ENCODE results near the gene TCEA2. TPM values are rescaled to one million over a fixed set of nuclear protein-coding genes. Genes with fewer than 3 reads are reported as not detected.

Gene TCEA2
- total and polyA plus RNA-seq, 2 of the 13 experiments (the other 11 are each of a cell fraction or from before 2014, with no cell fraction given): 28.1 to 33.7 TPM

GRCh38 chr20:64082820-64083377 is 19.9 kb downstream of the TCEA2 start:
- DNase-seq (ENCODE audit: low spot score) (no peak), ATAC-seq (no peak), FAIRE-seq (no peak)
- TF ChIP-seq ELF3 (CRISPR knock-in tag; IDR thresholded peaks at IDR 0.05) (0 out of 2 replicates have a peak, but pooled peaks have one; percentile 3), XBP1 (CRISPR knock-in tag; IDR thresholded peaks at IDR 0.05) (no peak), FUBP1 (CRISPR knock-in tag; IDR thresholded peaks at IDR 0.05; ENCODE audit: borderline replicate concordance) (no peak), HES4 (CRISPR knock-in tag; IDR thresholded peaks at IDR 0.05; ENCODE audit: borderline replicate concordance) (0 out of 2 replicates have a peak, but pooled peaks have one; percentile 42), ZNF792 (CRISPR knock-in tag; IDR thresholded peaks at IDR 0.05) (no peak), ZNF280B (CRISPR knock-in tag; IDR thresholded peaks at IDR 0.05; ENCODE audit: borderline replicate concordance) (0 out of 2 replicates have a peak, but pooled peaks have one; percentile 64), TMF1 (CRISPR knock-in tag; IDR thresholded peaks at IDR 0.05; ENCODE audit: low read depth) (0 out of 2 replicates have a peak, but pooled peaks have one; percentile 14), SAFB2 (CRISPR knock-in tag; IDR thresholded peaks at IDR 0.05; ENCODE audit: borderline replicate concordance, low read depth) (no peak), SIN3A (IDR thresholded peaks at IDR 0.05; ENCODE audit: borderline replicate concordance, low read depth, low read length) (0 out of 2 replicates have a peak, but pooled peaks have one; percentile 12), ATF5 (CRISPR knock-in tag; IDR thresholded peaks at IDR 0.05; ENCODE audit: low read depth) (no peak), SRSF1 (optimal IDR thresholded peaks at IDR 0.05; ENCODE audit: low read depth, low read length) (peak; percentile 23), ZNF572 (CRISPR knock-in tag; IDR thresholded peaks at IDR 0.05) (peak; percentile 19; the same call in 1 of the 2 replicates), ZNF772 (CRISPR knock-in tag; IDR thresholded peaks at IDR 0.05) (0 out of 2 replicates have a peak, but pooled peaks have one; percentile 18), ZNF101 (CRISPR knock-in tag; IDR thresholded peaks at IDR 0.05; ENCODE audit: borderline replicate concordance, low read depth) (no peak)
- Histone ChIP-seq H4K20me1 (ENCODE audit: insufficient read depth, low read length) (peaks cover 9% of the 10 kb centered on the region; the same call in 1 of the 2 replicates), H3K79me2 (ENCODE audit: insufficient read depth, low read length) (no peaks in the 10 kb centered on the region), H3K4me1 (ENCODE audit: insufficient read depth, low read length) (peaks cover 61% of the 10 kb centered on the region), H3K9me3 (ENCODE audit: low read length) (no peaks in the 10 kb centered on the region), H3K4me2 (ENCODE audit: low read depth, low read length) (peak overlapping the region; percentile 87), H3K27ac (ENCODE audit: extremely low read length, insufficient read depth, low read length) (no peak overlapping the region), H2AFZ (ENCODE audit: low read length) (no peak overlapping the region), H3K36me3 (replicated peaks in 1 of 2; ENCODE audit: control insufficient read depth in 1 of 2, insufficient read depth in 2 of 2, low read length in 2 of 2) (no peaks in the 10 kb centered on the region), H3K9ac (ENCODE audit: insufficient read depth, low read depth, low read length) (no peak overlapping the region), H3K4me3 (replicated peaks in 1 of 3; ENCODE audit: insufficient read depth in 1 of 3, low read depth in 2 of 3, low read length in 3 of 3) (peak overlapping the region; percentile 40 to 77 (median 48); a peak in 4 of 6 replicates), H3K27me3 (ENCODE audit: control insufficient read depth in 1 of 2, insufficient read depth in 2 of 2, low read length in 2 of 2) (peaks cover 14 to 44% of the 10 kb centered on the region in 2 experiments)
- ChIA-PET CTCF (ENCODE audit: low intra/inter-chr PET ratio, low total read pairs) (interaction anchor here (2.3 kb wide), 1 partner anchor 37 kb away, joined by 14 read pairs; no protein-coding TSS in a partner anchor), POLR2A (interaction anchor here (1.1 to 2.2 kb wide), 6 partner anchors 9 to 224 kb away, joined by 3 to 8 read pairs (median 3); partner anchors contain the start of genes PRPF6, TCEA2 and UCKL1)
- 34% methylated on average over 13 of the region's 13 CpGs for whole genome bisulfite sequencing (ENCODE audit: low lambda C conversion rate)
- BruUV-seq (replicated peaks): no TSS peak
- intact Hi-C loops (cut with micrococcal nuclease; ENCODE audit: unreplicated experiment): loop anchor here (1.0 kb wide), 1 partner anchor 37 kb away; no protein-coding TSS in a partner anchor
- in situ Hi-C loops (cut with HindIII; ENCODE audit: extremely low pct_ligation_motif_present, low pct_unique_long_range_greater_than_20kb): loop anchor here (5.0 kb wide), 1 partner anchor 34 kb away; no protein-coding TSS in a partner anchor
